ENCODE data around the gene DEPP1. TPM values are rescaled to one million over a fixed set of nuclear protein-coding genes. Genes with fewer than 3 reads are reported as not detected.

The DEPP1 gene
- total RNA-seq, 1 donor from 2014 or later: 20.1 TPM

GRCh38 chr10:44988957-44989585 lies 10.5 kb upstream of the DEPP1 start:
- no peak for DNase-seq (ENCODE audit: low read depth)
- H3K4me3 ChIP-seq (ENCODE audit: low read depth, low read length): no peak overlapping the region
- no peak for TF ChIP-seq CTCF (conservative IDR thresholded peaks at IDR 0.05; ENCODE audit: low read depth, low read length)

GRCh38 chr10:44986670-44987069 lies 8.1 kb upstream of the DEPP1 start:
- TF ChIP-seq CTCF (conservative IDR thresholded peaks at IDR 0.05; ENCODE audit: low read depth, low read length): no peak
- H3K4me3 ChIP-seq (ENCODE audit: low read depth, low read length): no peak overlapping the region
- DNase-seq (ENCODE audit: low read depth): no peak

GRCh38 chr10:44986179-44986578 lies 7.6 kb upstream of the DEPP1 start:
- no peak for TF ChIP-seq CTCF (conservative IDR thresholded peaks at IDR 0.05; ENCODE audit: low read depth, low read length)
- no peak overlapping the region for H3K4me3 ChIP-seq (ENCODE audit: low read depth, low read length)
- DNase-seq (ENCODE audit: low read depth): no peak

- no peak for DNase-seq (ENCODE audit: low read depth)
- TF ChIP-seq CTCF (conservative IDR thresholded peaks at IDR 0.05; ENCODE audit: low read depth, low read length): no peak
- H3K4me3 ChIP-seq (ENCODE audit: low read depth, low read length): no peak overlapping the region
Observed at GRCh38 chr10:44985175-44985681, 6.6 kb upstream of the DEPP1 start.

GRCh38 chr10:44984671-44985101 lies 6.1 kb upstream of the DEPP1 start:
- no peak for DNase-seq (ENCODE audit: low read depth)
- no peak for TF ChIP-seq CTCF (conservative IDR thresholded peaks at IDR 0.05; ENCODE audit: low read depth, low read length)
- no peak overlapping the region for H3K4me3 ChIP-seq (ENCODE audit: low read depth, low read length)

- DNase-seq (ENCODE audit: low read depth): no peak
- no peak overlapping the region for H3K4me3 ChIP-seq (ENCODE audit: low read depth, low read length)
- no peak for TF ChIP-seq CTCF (conservative IDR thresholded peaks at IDR 0.05; ENCODE audit: low read depth, low read length)
Observed at GRCh38 chr10:44983895-44984278, 5.3 kb upstream of the DEPP1 start.

Data from epithelial cell of proximal tubule (primary cell).